Mesenchymal stem cell (in vitro differentiated cells and primary cell): ENCODE results near the gene SCAPER.

Source experiments
- DNase-seq: peaks from one replicate; pipeline ENCODE4 v3.0.0-alpha.2; 2013
- H2AFZ ChIP-seq: one replicate; pipeline ENCODE4 v1.6.1; 2013; ENCODE audit warnings: low read depth, mild to moderate bottlenecking, control low read depth, inconsistent platforms, low read length, moderate library complexity
- H2AK5ac ChIP-seq: 2 replicates; pipeline ENCODE4 v1.6.1; 2013; ENCODE audit warnings: low read length, moderate library complexity, mild to moderate bottlenecking, inconsistent platforms; ENCODE audit not compliant: severe bottlenecking
- H2BK120ac ChIP-seq: one replicate; pipeline ENCODE4 v1.6.1; 2013; ENCODE audit warnings: low read depth, mild to moderate bottlenecking, inconsistent platforms, low read length, moderate library complexity
- H2BK12ac ChIP-seq, 2 experiments: one replicate each; pipeline ENCODE4 v1.6.1; 2013; ENCODE audit warnings: inconsistent platforms in 2 of 2, low read length in 2 of 2, mild to moderate bottlenecking in 2 of 2, moderate library complexity in 2 of 2, control low read depth in 1 of 2
- H2BK15ac ChIP-seq: one replicate; pipeline ENCODE4 v1.6.1; 2013; ENCODE audit warnings: mild to moderate bottlenecking, low read depth, inconsistent platforms; ENCODE audit not compliant: poor library complexity, severe bottlenecking
- H2BK5ac ChIP-seq: 2 replicates; pipeline ENCODE4 v1.6.1; 2013; ENCODE audit warnings: low read depth, mild to moderate bottlenecking, low read length, control low read depth, inconsistent platforms; ENCODE audit not compliant: poor library complexity, severe bottlenecking
- H3K14ac ChIP-seq, 2 experiments: one replicate each; pipeline ENCODE4 v1.6.1; 2013; ENCODE audit warnings: inconsistent platforms in 2 of 2, low read length in 2 of 2, control low read depth in 1 of 2, mild to moderate bottlenecking in 1 of 2, moderate library complexity in 1 of 2
- H3K18ac ChIP-seq, 2 experiments: one replicate each; pipeline ENCODE4 v1.6.1; 2013; ENCODE audit warnings: inconsistent platforms in 2 of 2, low read length in 2 of 2, control low read depth in 1 of 2, low read depth in 1 of 2, mild to moderate bottlenecking in 1 of 2
- H3K23ac ChIP-seq, 2 experiments: one replicate each; pipeline ENCODE4 v1.6.1; 2013; ENCODE audit warnings: inconsistent platforms in 2 of 2, low read length in 2 of 2, mild to moderate bottlenecking in 2 of 2, moderate library complexity in 2 of 2, control low read depth in 1 of 2
- H3K27ac ChIP-seq: 2 replicates; pipeline ENCODE4 v1.5.1; 2013; ENCODE audit warnings: mild to moderate bottlenecking, moderate library complexity, low read length, control low read depth, inconsistent platforms; ENCODE audit not compliant: poor library complexity, severe bottlenecking
- H3K27me3 ChIP-seq, 2 experiments: 2 replicates each; pipeline versions ENCODE4 v1.6.1 to v1.7.0; 2013; ENCODE audit warnings: low read length in 2 of 2, mild to moderate bottlenecking in 2 of 2, moderate library complexity in 2 of 2, control low read depth in 1 of 2, inconsistent platforms in 1 of 2; ENCODE audit not compliant: control insufficient read depth in 1 of 2, insufficient read depth in 1 of 2
- H3K36me3 ChIP-seq, 2 experiments: 2 replicates each; pipeline versions ENCODE4 v1.6.1 to v1.7.0; 2013; ENCODE audit warnings: low read length in 2 of 2, control low read depth in 1 of 2, inconsistent platforms in 1 of 2, low read depth in 1 of 2, mild to moderate bottlenecking in 1 of 2; ENCODE audit not compliant: insufficient read depth in 2 of 2, control insufficient read depth in 1 of 2
- H3K4ac ChIP-seq, 2 experiments: one replicate each; pipeline ENCODE4 v1.6.1; 2013; ENCODE audit warnings: inconsistent platforms in 2 of 2, low read length in 2 of 2, mild to moderate bottlenecking in 2 of 2, moderate library complexity in 2 of 2, control low read depth in 1 of 2, low read depth in 1 of 2
- H3K4me1 ChIP-seq: 2 replicates; pipeline ENCODE4 v1.6.1; 2013; ENCODE audit warnings: low read depth, low read length, control low read depth; ENCODE audit not compliant: control insufficient read depth, insufficient read depth
- H3K4me2 ChIP-seq: 2 replicates; pipeline ENCODE4 v1.6.1; 2013; ENCODE audit warnings: low read length, mild to moderate bottlenecking, inconsistent platforms; ENCODE audit not compliant: poor library complexity, severe bottlenecking
- H3K4me3 ChIP-seq, 2 experiments: 2 replicates each; pipeline versions ENCODE4 v1.5.1 to v1.7.0; 2013; ENCODE audit warnings: low read length in 2 of 2, mild to moderate bottlenecking in 2 of 2, control low read depth in 1 of 2, low read depth in 1 of 2; ENCODE audit not compliant: insufficient read depth in 1 of 2
- H3K79me1 ChIP-seq: replicated peaks from 2 replicates; pipeline ENCODE4 v1.6.1; 2013; ENCODE audit warnings: mild to moderate bottlenecking, control low read depth, low read length, inconsistent platforms; ENCODE audit not compliant: poor library complexity, severe bottlenecking
- H3K9ac ChIP-seq: 2 replicates; pipeline ENCODE4 v1.7.0; 2013; ENCODE audit warnings: mild to moderate bottlenecking, low read length, moderate library complexity
- H3K9me3 ChIP-seq: 2 replicates; pipeline ENCODE4 v1.7.0; 2013; ENCODE audit warnings: mild to moderate bottlenecking, low read length; ENCODE audit not compliant: control insufficient read depth
- H4K8ac ChIP-seq: one replicate; pipeline ENCODE4 v1.6.1; 2013; ENCODE audit warnings: inconsistent platforms, mild to moderate bottlenecking, low read length, moderate library complexity
- H4K91ac ChIP-seq: one replicate; pipeline ENCODE4 v1.6.1; 2013; ENCODE audit warnings: mild to moderate bottlenecking, low read length, inconsistent platforms
- WGBS: methylation state at CpG from one replicate; pipeline ENCODE4 v1.1.7; 2013; ENCODE audit warnings: mixed read lengths; 5-methylcytosine and 5-hydroxymethylcytosine counted together

The SCAPER gene

GRCh38 chr15:76448755-76449154, 456.4 kb downstream of the SCAPER start:
- Histone ChIP-seq H2BK120ac (no peak overlapping the region), H3K4ac (no peak overlapping the region), H2AFZ (no peak overlapping the region), H3K23ac (no peak overlapping the region), H3K79me1 (no peaks in the 10 kb centered on the region), H2BK15ac (no peak overlapping the region), H3K4me1 (no peaks in the 10 kb centered on the region), H4K8ac (no peak overlapping the region), H3K9ac (no peak overlapping the region), H4K91ac (no peak overlapping the region), H3K36me3 (no peaks in the 10 kb centered on the region), H3K4me2 (no peak overlapping the region), H2BK5ac (no peak overlapping the region), H3K4me3 (no peak overlapping the region), H2BK12ac (no peak overlapping the region), H3K18ac (no peak overlapping the region), H2AK5ac (no peak overlapping the region), H3K14ac (no peak overlapping the region), H3K27me3 (no peaks in the 10 kb centered on the region), H3K27ac (no peak overlapping the region), H3K9me3 (no peaks in the 10 kb centered on the region)
- 82% methylated on average over 2 of the region's 2 CpGs for WGBS
- no peak for DNase-seq

DNA sequence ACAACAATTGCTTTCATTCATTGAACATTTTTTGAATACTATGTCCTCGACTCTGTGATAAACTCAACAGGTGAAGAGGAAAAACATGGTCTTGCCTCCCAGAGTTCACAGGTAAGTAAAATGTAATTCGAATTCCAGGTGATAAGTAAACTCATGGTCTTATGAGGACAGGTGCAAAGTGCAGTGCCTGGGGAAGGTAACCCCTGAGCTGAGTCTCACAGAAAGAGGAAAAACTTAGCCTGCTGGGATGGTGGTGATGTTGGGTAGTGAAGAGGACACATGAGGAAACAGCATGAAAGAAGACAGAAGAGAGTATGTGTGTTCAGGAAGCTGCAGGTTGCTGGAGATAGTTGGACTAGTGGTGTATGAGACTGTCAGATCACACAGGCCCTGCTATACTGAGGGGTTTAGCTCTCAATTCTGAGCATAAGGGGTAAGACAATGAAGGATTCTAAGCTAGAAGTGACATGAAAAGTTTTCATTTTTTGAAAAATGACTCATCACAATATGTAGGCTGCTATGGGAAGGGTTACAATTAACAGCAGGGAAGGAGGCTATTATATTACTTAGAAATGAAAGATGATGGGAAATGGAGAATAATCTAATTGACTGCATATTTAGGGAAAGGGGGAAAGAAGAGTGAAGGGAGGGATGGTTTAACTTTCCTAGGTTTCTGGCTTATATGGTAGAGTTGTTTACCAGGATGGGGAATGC, 457.3 kb downstream of the SCAPER start:
- WGBS: 87% methylated on average over 2 of the region's 2 CpGs
- Histone ChIP-seq H3K27me3 (no peaks in the 10 kb centered on the region), H2BK12ac (no peak overlapping the region), H2BK15ac (no peak overlapping the region), H3K4ac (no peak overlapping the region), H3K4me3 (no peak overlapping the region), H2AFZ (no peak overlapping the region), H3K14ac (no peak overlapping the region), H3K9ac (no peak overlapping the region), H2BK120ac (no peak overlapping the region), H3K27ac (no peak overlapping the region), H3K9me3 (no peaks in the 10 kb centered on the region), H2AK5ac (no peak overlapping the region), H3K4me2 (no peak overlapping the region), H3K36me3 (no peaks in the 10 kb centered on the region), H3K79me1 (no peaks in the 10 kb centered on the region), H4K91ac (no peak overlapping the region), H3K23ac (no peak overlapping the region), H3K4me1 (no peaks in the 10 kb centered on the region), H4K8ac (no peak overlapping the region), H3K18ac (no peak overlapping the region), H2BK5ac (no peak overlapping the region)
- no peak for DNase-seq

- no CpG with 5 or more reads among the region's 3 CpGs for WGBS
- no peaks in the 10 kb centered on the region for H3K36me3 ChIP-seq
Observed at GRCh38 chr15:76440441-76440840, 464.7 kb downstream of the SCAPER start.

GRCh38 chr15:76439542-76439941, 465.6 kb downstream of the SCAPER start:
- no peaks in the 10 kb centered on the region for H3K9me3 ChIP-seq
- H2BK5ac ChIP-seq: no peak overlapping the region
- H2BK12ac ChIP-seq: no peak overlapping the region
- no peak overlapping the region for H3K4me3 ChIP-seq
- no peaks in the 10 kb centered on the region for H3K4me1 ChIP-seq
- H2BK120ac ChIP-seq: no peak overlapping the region
- no peak overlapping the region for H3K4ac ChIP-seq
- H2BK15ac ChIP-seq: no peak overlapping the region
- no peak overlapping the region for H3K9ac ChIP-seq
- no peak overlapping the region for H3K23ac ChIP-seq
- H3K27me3 ChIP-seq: no peaks in the 10 kb centered on the region
- no peak overlapping the region for H4K8ac ChIP-seq
- no peak overlapping the region for H3K4me2 ChIP-seq
- no peak overlapping the region for H2AFZ ChIP-seq
- H3K79me1 ChIP-seq: no peaks in the 10 kb centered on the region
- no peak overlapping the region for H2AK5ac ChIP-seq
- H4K91ac ChIP-seq: no peak overlapping the region
- DNase-seq: no peak
- no peak overlapping the region for H3K27ac ChIP-seq
- H3K36me3 ChIP-seq: no peaks in the 10 kb centered on the region
- H3K18ac ChIP-seq: no peak overlapping the region
- no peak overlapping the region for H3K14ac ChIP-seq

More at GRCh38 chr15:76440441-76440840, 464.7 kb downstream of the SCAPER start:
- no peak overlapping the region for H3K18ac ChIP-seq
- no peak overlapping the region for H4K91ac ChIP-seq
- no peak overlapping the region for H3K14ac ChIP-seq
- no peak overlapping the region for H3K23ac ChIP-seq
- no peak overlapping the region for H3K4me2 ChIP-seq
- no peak overlapping the region for H4K8ac ChIP-seq
- no peak overlapping the region for H2BK12ac ChIP-seq
- H3K4me3 ChIP-seq: no peak overlapping the region
- no peak for DNase-seq
- no peak overlapping the region for H3K27ac ChIP-seq
- no peaks in the 10 kb centered on the region for H3K4me1 ChIP-seq
- H2BK120ac ChIP-seq: no peak overlapping the region
- no peak overlapping the region for H3K4ac ChIP-seq
- no peaks in the 10 kb centered on the region for H3K79me1 ChIP-seq
- no peak overlapping the region for H3K9ac ChIP-seq
- H3K9me3 ChIP-seq: no peaks in the 10 kb centered on the region
- no peak overlapping the region for H2AK5ac ChIP-seq
- H3K27me3 ChIP-seq: no peaks in the 10 kb centered on the region
- H2BK5ac ChIP-seq: no peak overlapping the region
- H2BK15ac ChIP-seq: no peak overlapping the region
- no peak overlapping the region for H2AFZ ChIP-seq
